NB4 (cell line): Measurements from ENCODE around the gene AMY1C.
"Not testable (repeated sequence)": the region's sequence is repeated elsewhere in the genome, so short reads cannot be mapped to it uniquely, and the experiment has no call there.

Experiments used
- CTCF ChIP-seq: IDR thresholded peaks from one replicate; pipeline ENCODE4 v1.5.1; 2012; ENCODE audit warnings: low read depth, low read length
- POLR2A ChIP-seq: IDR thresholded peaks from 2 replicates; pipeline ENCODE4 v1.6.1; 2011; ENCODE audit warnings: mild to moderate bottlenecking; ENCODE audit not compliant: insufficient read length; ENCODE audit errors: extremely low read depth
- TF ChIP-seq, protein P1 (sequence below): IDR thresholded peaks from 2 replicates; pipeline ENCODE4 v1.6.1; 2011; ENCODE audit warnings: low read depth, low read length

DNA sequence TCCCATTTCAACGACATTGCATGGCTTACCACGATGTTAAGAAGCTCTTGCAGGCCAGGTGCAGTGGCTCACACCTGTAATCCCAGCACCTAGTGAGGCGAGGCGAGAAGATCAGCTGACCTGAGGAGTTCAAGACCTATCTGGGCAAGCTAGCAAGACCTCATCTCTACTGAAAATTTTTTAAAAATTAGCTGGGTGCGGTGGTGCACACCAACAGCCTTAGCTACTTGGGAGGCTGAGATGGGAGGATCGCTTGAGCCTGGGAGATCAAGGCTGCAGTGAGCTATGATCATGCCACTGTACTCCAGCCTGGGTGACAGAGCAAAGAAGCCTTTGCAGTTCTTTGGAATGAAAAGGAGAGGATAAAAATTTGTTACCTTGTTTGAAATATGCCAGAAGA lies 32.3 kb upstream of the AMY1C start:
- TF ChIP-seq POLR2A, CTCF: not testable (repeated sequence)
- TF ChIP-seq, protein P1, sequence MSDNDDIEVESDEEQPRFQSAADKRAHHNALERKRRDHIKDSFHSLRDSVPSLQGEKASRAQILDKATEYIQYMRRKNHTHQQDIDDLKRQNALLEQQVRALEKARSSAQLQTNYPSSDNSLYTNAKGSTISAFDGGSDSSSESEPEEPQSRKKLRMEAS, result not testable (repeated sequence)
